ENCODE results near the gene IFNL2. TPM values are rescaled to one million over a fixed set of nuclear protein-coding genes. Genes with fewer than 3 reads are reported as not detected.

The IFNL2 gene
- total RNA-seq, 1 experiment from 2014 or later: not detected

DNA sequence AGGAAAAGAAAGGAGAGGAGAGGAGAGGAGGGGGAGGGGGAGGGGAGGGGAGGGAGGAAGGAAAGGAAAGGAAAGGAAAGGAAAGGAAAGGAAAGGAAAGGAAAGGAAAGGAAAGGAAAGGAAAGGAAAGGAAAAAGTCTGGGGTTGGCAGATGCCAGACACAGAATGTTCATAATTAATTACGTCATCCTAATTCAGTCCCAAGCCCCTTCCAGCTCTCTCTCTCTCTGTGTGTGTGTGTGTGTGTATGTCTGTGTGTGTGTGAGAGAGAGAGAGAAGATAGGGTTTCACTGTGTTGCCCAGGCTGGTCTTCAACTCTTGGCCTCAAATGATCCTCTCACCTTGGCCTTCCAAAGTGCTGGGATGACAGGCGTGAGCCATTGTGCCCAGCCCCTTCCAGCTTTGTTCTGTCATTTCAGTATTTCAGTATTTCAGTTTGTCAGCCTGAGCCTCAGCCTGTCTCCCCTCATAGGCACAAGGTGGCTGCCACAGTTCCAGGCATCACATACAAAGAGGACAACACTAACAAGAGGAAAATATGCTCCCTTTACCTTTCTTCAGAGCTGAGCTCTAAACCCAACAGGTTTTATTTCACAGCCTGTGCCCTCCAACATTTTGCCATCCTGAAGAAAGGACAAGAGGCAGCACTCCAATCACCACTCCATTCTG lies 38.0 kb upstream of the IFNL2 start:
- CTCF ChIA-PET: no interaction called here
- Mint-ChIP-seq H3K27ac (ENCODE audit: unreplicated experiment) (no peak overlapping the region), H3K36me3 (ENCODE audit: insufficient read depth, unreplicated experiment) (no peaks in the 10 kb centered on the region), H3K4me3 (ENCODE audit: unreplicated experiment) (no peak overlapping the region), H3K4me1 (ENCODE audit: low read depth, unreplicated experiment) (no peaks in the 10 kb centered on the region), H3K27me3 (ENCODE audit: insufficient read depth, unreplicated experiment) (no peaks in the 10 kb centered on the region), H3K9me3 (ENCODE audit: unreplicated experiment) (no peaks in the 10 kb centered on the region)
- no TSS peak for BruUV-seq (replicated peaks)
- DNase-seq: no peak
- Histone ChIP-seq H3K9me3 (no peaks in the 10 kb centered on the region), H3K27me3 (replicated peaks; ENCODE audit: control insufficient read depth, insufficient read depth, low read length) (no peaks in the 10 kb centered on the region), H3K36me3 (ENCODE audit: control insufficient read depth, insufficient read depth, low read length) (no peaks in the 10 kb centered on the region), H3K4me3 (ENCODE audit: low read depth, low read length) (no peak overlapping the region), H3K4me1 (no peaks in the 10 kb centered on the region)
- TF ChIP-seq, protein P1, sequence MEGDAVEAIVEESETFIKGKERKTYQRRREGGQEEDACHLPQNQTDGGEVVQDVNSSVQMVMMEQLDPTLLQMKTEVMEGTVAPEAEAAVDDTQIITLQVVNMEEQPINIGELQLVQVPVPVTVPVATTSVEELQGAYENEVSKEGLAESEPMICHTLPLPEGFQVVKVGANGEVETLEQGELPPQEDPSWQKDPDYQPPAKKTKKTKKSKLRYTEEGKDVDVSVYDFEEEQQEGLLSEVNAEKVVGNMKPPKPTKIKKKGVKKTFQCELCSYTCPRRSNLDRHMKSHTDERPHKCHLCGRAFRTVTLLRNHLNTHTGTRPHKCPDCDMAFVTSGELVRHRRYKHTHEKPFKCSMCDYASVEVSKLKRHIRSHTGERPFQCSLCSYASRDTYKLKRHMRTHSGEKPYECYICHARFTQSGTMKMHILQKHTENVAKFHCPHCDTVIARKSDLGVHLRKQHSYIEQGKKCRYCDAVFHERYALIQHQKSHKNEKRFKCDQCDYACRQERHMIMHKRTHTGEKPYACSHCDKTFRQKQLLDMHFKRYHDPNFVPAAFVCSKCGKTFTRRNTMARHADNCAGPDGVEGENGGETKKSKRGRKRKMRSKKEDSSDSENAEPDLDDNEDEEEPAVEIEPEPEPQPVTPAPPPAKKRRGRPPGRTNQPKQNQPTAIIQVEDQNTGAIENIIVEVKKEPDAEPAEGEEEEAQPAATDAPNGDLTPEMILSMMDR (IDR thresholded peaks at IDR 0.05; ENCODE audit: insufficient read depth in 1 of 2, low read depth in 1 of 2, low read length in 1 of 2, severe bottlenecking in 1 of 2, unreplicated experiment in 1 of 2): no peak
- intact Hi-C loops (cut with micrococcal nuclease; ENCODE audit: unreplicated experiment): no loop called here
- POLR2A ChIA-PET: no interaction called here

DNA sequence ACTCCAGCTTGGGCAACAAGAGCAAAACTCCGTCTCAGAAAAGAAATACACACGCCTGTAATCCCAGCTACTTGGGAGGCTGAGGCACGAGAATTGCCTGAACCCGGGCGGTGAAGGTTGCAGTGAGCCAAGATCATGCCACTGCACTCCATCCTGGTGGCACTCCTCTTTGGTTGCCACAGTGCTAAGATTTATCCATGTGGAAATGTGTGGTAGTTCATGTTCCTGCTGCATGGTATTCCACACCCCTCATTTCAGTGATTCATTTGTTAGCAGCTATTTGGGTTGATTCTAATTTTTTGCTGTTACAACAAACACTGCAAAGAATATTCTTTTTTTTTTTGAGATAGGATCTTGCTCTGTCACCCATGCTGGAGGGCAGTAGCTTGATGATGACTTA lies 35.5 kb upstream of the IFNL2 start:
- no TSS peak for BruUV-seq (replicated peaks)
- H3K4me1 ChIP-seq: peaks cover 6% of the 10 kb centered on the region
- H3K27me3 ChIP-seq (replicated peaks; ENCODE audit: control insufficient read depth, insufficient read depth, low read length): no peaks in the 10 kb centered on the region
- no peaks in the 10 kb centered on the region for H3K36me3 Mint-ChIP-seq (ENCODE audit: insufficient read depth, unreplicated experiment)
- POLR2A ChIA-PET: no interaction called here
- CTCF ChIA-PET: interaction anchor here (0.6 kb wide), 1 partner anchor 14 kb away, joined by 3 read pairs; no protein-coding TSS in a partner anchor
- no peaks in the 10 kb centered on the region for H3K27me3 Mint-ChIP-seq (ENCODE audit: insufficient read depth, unreplicated experiment)
- peaks cover 13% of the 10 kb centered on the region for H3K4me1 Mint-ChIP-seq (ENCODE audit: low read depth, unreplicated experiment)
- no peaks in the 10 kb centered on the region for H3K36me3 ChIP-seq (ENCODE audit: control insufficient read depth, insufficient read depth, low read length)
- no peak overlapping the region for H3K4me3 ChIP-seq (ENCODE audit: low read depth, low read length)
- TF ChIP-seq, protein P1 (IDR thresholded peaks at IDR 0.05; ENCODE audit: insufficient read depth in 1 of 2, low read depth in 1 of 2, low read length in 1 of 2, severe bottlenecking in 1 of 2, unreplicated experiment in 1 of 2): no peak
- intact Hi-C loops (cut with micrococcal nuclease; ENCODE audit: unreplicated experiment): no loop called here
- no peak for DNase-seq
- H3K9me3 Mint-ChIP-seq (ENCODE audit: unreplicated experiment): no peaks in the 10 kb centered on the region
- no peak overlapping the region for H3K4me3 Mint-ChIP-seq (ENCODE audit: unreplicated experiment)
- H3K27ac Mint-ChIP-seq (ENCODE audit: unreplicated experiment): no peak overlapping the region
- no peaks in the 10 kb centered on the region for H3K9me3 ChIP-seq

DNA sequence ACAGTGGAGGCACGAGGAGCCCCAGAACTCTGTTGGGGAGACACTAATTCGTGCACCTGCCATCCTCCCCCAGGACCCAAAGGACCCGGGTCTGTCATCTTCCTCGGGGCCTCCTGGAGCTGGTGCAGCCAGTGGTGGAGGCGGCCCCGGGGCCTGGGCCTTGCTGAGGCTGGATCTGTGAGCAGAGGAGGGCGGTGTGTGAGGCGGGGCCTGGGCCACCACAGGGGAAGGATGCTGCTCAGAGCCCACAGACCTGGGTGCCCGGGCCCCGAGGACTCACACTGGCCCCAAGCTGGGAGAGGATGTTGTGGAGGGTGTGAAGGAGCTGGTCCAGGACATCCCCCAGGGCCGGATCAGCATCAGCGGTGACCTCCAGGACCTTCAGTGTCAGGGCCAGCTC lies 31.7 kb upstream of the IFNL2 start:
- H3K9me3 Mint-ChIP-seq (ENCODE audit: unreplicated experiment): no peaks in the 10 kb centered on the region
- Histone ChIP-seq H3K4me3 (ENCODE audit: low read depth, low read length) (no peak overlapping the region), H3K9me3 (no peaks in the 10 kb centered on the region), H3K4me1 (peaks cover 16% of the 10 kb centered on the region), H3K36me3 (ENCODE audit: control insufficient read depth, insufficient read depth, low read length) (no peaks in the 10 kb centered on the region), H3K27me3 (replicated peaks; ENCODE audit: control insufficient read depth, insufficient read depth, low read length) (no peaks in the 10 kb centered on the region)
- BruUV-seq (replicated peaks): no TSS peak
- no peak for DNase-seq
- no peaks in the 10 kb centered on the region for H3K36me3 Mint-ChIP-seq (ENCODE audit: insufficient read depth, unreplicated experiment)
- peak overlapping the region; percentile 73 for H3K27ac Mint-ChIP-seq (ENCODE audit: unreplicated experiment)
- intact Hi-C loops (cut with micrococcal nuclease; ENCODE audit: unreplicated experiment): no loop called here
- POLR2A ChIA-PET: no interaction called here
- CTCF ChIA-PET: interaction anchor here (0.9 kb wide), 1 partner anchor 92 kb away, joined by 3 read pairs; no protein-coding TSS in a partner anchor
- no peaks in the 10 kb centered on the region for H3K27me3 Mint-ChIP-seq (ENCODE audit: insufficient read depth, unreplicated experiment)
- TF ChIP-seq, protein P1 (IDR thresholded peaks at IDR 0.05; ENCODE audit: insufficient read depth in 1 of 2, low read depth in 1 of 2, low read length in 1 of 2, severe bottlenecking in 1 of 2, unreplicated experiment in 1 of 2): no peak
- H3K4me1 Mint-ChIP-seq (ENCODE audit: low read depth, unreplicated experiment): peaks cover 20% of the 10 kb centered on the region
- H3K4me3 Mint-ChIP-seq (ENCODE audit: unreplicated experiment): no peak overlapping the region
